Endothelial cell of umbilical vein (primary cell): ENCODE measurements around the gene FOXC1. TPM values are rescaled to one million over a fixed set of nuclear protein-coding genes. Genes with fewer than 3 reads are reported as not detected.

ENCODE experiments used
- BruUV-seq: library from RNA; stranded (reverse); fragments of 400-500 nt; replicated peaks from 2 replicates; lab custom pipeline; 2021; lab: Mats Ljungman, UMichigan
- CTCF ChIA-PET: fragments of 300-600, 350-600 bp; sonication (Branson Sonifier 250); formaldehyde crosslinking; loops from one replicate; lab custom pipeline; 2021; ENCODE audit warnings: antibody characterized with exemption, inconsistent platforms; lab: Charles Lee
- POLR2A ChIA-PET: fragments of 300-600, 350-600 bp; sonication (Branson Sonifier 250); formaldehyde crosslinking; loops from one replicate; lab custom pipeline; 2021; ENCODE audit warnings: antibody characterized with exemption, inconsistent platforms; lab: Charles Lee
- DNase-seq: peaks from one replicate; pipeline ENCODE4 v3.0.0-alpha.2; 2011; ENCODE audit warnings: low read depth, low spot score
- FAIRE-seq: peaks from 2 replicates; lab custom pipeline; 2011; peaks lifted over from hg19 to GRCh38; lab: Jason Lieb, UNC
- H2AFZ ChIP-seq: 2 replicates; pipeline ENCODE4 v1.6.0; 2012; ENCODE audit warnings: low read depth, low read length, control low read depth, inconsistent platforms
- H3K27ac ChIP-seq: 2 replicates; pipeline ENCODE4 v1.5.1; 2011; ENCODE audit warnings: low read depth, mild to moderate bottlenecking, control low read depth, low read length, moderate library complexity; ENCODE audit not compliant: insufficient read depth
- H3K27me3 ChIP-seq, 2 experiments: 2 replicates each; pipeline versions ENCODE4 v1.6.0 to v1.6.1; 2011; ENCODE audit warnings: low read length in 2 of 2, mixed read lengths in 1 of 2; ENCODE audit not compliant: control insufficient read depth in 2 of 2, insufficient read depth in 2 of 2
- H3K36me3 ChIP-seq, 2 experiments: 2 replicates in 1 of 2; 3 replicates in 1 of 2; pipeline ENCODE4 v1.5.1; 2011; ENCODE audit warnings: low read length in 2 of 2, mild to moderate bottlenecking in 1 of 2, moderate library complexity in 1 of 2; ENCODE audit not compliant: control insufficient read depth in 2 of 2, insufficient read depth in 2 of 2; ENCODE audit errors: extremely low read depth in 1 of 2
- H3K4me1 ChIP-seq: 3 replicates; pipeline ENCODE4 v1.5.1; 2011; ENCODE audit warnings: mild to moderate bottlenecking, low read length; ENCODE audit not compliant: control insufficient read depth, insufficient read depth; ENCODE audit errors: extremely low read depth
- H3K4me2 ChIP-seq: 2 replicates; pipeline ENCODE4 v1.6.1; 2011; ENCODE audit warnings: low read length, control low read depth, mixed read lengths; ENCODE audit not compliant: insufficient read depth
- H3K4me3 ChIP-seq, 3 experiments: fragments of 200-600 bp in 1 of 3; sonication (generic), shearing (Covaris generic) in 1 of 3; replicated peaks in 1 of 3; 2 replicates each; pipeline ENCODE4 v1.5.1; 2011 to 2016; ENCODE audit warnings: control low read depth in 3 of 3, low read length in 3 of 3, mild to moderate bottlenecking in 2 of 3, inconsistent platforms in 1 of 3, low read depth in 1 of 3, moderate library complexity in 1 of 3; ENCODE audit not compliant: insufficient read depth in 1 of 3
- H3K79me2 ChIP-seq: 2 replicates; pipeline ENCODE4 v1.6.0; 2012; ENCODE audit warnings: low read length, inconsistent platforms; ENCODE audit not compliant: control insufficient read depth, insufficient read depth
- H3K9ac ChIP-seq: replicated peaks from 2 replicates; pipeline ENCODE3; 2011; ENCODE audit warnings: low read length, control low read depth; ENCODE audit not compliant: insufficient read depth; ENCODE audit errors: extremely low read depth
- H3K9me1 ChIP-seq: replicated peaks from 3 replicates; pipeline ENCODE4 v1.6.0; 2011; ENCODE audit warnings: mild to moderate bottlenecking, low read length; ENCODE audit not compliant: control insufficient read depth, insufficient read depth; ENCODE audit errors: extremely low read depth
- H3K9me3 ChIP-seq: replicated peaks from 2 replicates; pipeline ENCODE4 v1.5.1; 2012; ENCODE audit warnings: low read length, inconsistent platforms; ENCODE audit not compliant: control insufficient read depth, insufficient read depth
- H4K20me1 ChIP-seq: replicated peaks from 2 replicates; pipeline ENCODE3; 2011; ENCODE audit warnings: mild to moderate bottlenecking, low read length; ENCODE audit not compliant: control insufficient read depth, insufficient read depth; ENCODE audit errors: extremely low read depth
- EZH2 ChIP-seq: IDR thresholded peaks from 2 replicates; pipeline ENCODE4 v1.6.1; 2012; ENCODE audit warnings: borderline replicate concordance, low read depth, mild to moderate bottlenecking, moderate library complexity, low read length, inconsistent platforms; ENCODE audit not compliant: severe bottlenecking
- JUN ChIP-seq: IDR thresholded peaks from 2 replicates; pipeline ENCODE4 v1.6.1; 2011; ENCODE audit warnings: borderline replicate concordance, low read depth; ENCODE audit not compliant: insufficient read length, insufficient read depth
- MAX ChIP-seq: IDR thresholded peaks from 2 replicates; pipeline ENCODE4 v1.6.1; 2011; ENCODE audit not compliant: insufficient read depth, insufficient read length
- MYC ChIP-seq: IDR thresholded peaks from one replicate; pipeline ENCODE4 v1.6.1; 2011; ENCODE audit warnings: mild to moderate bottlenecking, low read depth, low read length
- POLR2A ChIP-seq: IDR thresholded peaks from 2 replicates; pipeline ENCODE4 v1.6.1; 2012; ENCODE audit warnings: low read depth, mild to moderate bottlenecking, control low read depth, low read length
- POLR2AphosphoS5 ChIP-seq: IDR thresholded peaks from 2 replicates; pipeline ENCODE4 v1.6.1; 2012; ENCODE audit warnings: low read depth, mild to moderate bottlenecking, control low read depth, low read length, moderate library complexity; ENCODE audit not compliant: insufficient read depth
- dilution Hi-C: fragments of 300-500 bp; cut with MboI; formaldehyde crosslinking; loops from one replicate; pipeline ENCODE4 v1.15.0; 2019; ENCODE audit warnings: low sequenced_read_pairs; ENCODE audit not compliant: extremely low pct_ligation_motif_present
- intact Hi-C: fragments of 100-400 bp; cut with micrococcal nuclease; formaldehyde crosslinking; loops from one replicate; pipeline ENCODE4 v1.10.0; 2022
- polyA plus RNA-seq, 4 experiments: library from polyadenylated mRNA; depleted of rRNA in 3 of 4; stranded (reverse) in 3 of 4; unstranded in 1 of 4; fragments of >200 nt; gene quantifications; 2 replicates each; pipeline versions ENCODE4 v1.2.1 to v1.2.3, GENCODE V29; 2011 to 2012; ENCODE audit warnings: missing spikeins in 1 of 4
- total RNA-seq: library from RNA; stranded (reverse); gene quantifications from 2 replicates; pipeline ENCODE4 v1.2.3, GENCODE V29; 2021
- TF ChIP-seq, protein P1 (sequence below), 2 donors: IDR thresholded peaks; 1 replicate in 1 of 2; 2 replicates in 1 of 2; pipeline ENCODE4 v1.5.1; 2011; ENCODE audit warnings: low read length in 2 of 2, mild to moderate bottlenecking in 2 of 2, moderate library complexity in 2 of 2, control low read depth in 1 of 2, inconsistent platforms in 1 of 2, low read depth in 1 of 2; ENCODE audit not compliant: insufficient read depth in 1 of 2; ENCODE audit errors: extremely low read depth in 1 of 2

Gene FOXC1
- total and polyA plus RNA-seq, 2 donors (not counting 3 experiments of a cell fraction or from before 2014, with no cell fraction given), result 6.4 to 16.4 TPM

DNA sequence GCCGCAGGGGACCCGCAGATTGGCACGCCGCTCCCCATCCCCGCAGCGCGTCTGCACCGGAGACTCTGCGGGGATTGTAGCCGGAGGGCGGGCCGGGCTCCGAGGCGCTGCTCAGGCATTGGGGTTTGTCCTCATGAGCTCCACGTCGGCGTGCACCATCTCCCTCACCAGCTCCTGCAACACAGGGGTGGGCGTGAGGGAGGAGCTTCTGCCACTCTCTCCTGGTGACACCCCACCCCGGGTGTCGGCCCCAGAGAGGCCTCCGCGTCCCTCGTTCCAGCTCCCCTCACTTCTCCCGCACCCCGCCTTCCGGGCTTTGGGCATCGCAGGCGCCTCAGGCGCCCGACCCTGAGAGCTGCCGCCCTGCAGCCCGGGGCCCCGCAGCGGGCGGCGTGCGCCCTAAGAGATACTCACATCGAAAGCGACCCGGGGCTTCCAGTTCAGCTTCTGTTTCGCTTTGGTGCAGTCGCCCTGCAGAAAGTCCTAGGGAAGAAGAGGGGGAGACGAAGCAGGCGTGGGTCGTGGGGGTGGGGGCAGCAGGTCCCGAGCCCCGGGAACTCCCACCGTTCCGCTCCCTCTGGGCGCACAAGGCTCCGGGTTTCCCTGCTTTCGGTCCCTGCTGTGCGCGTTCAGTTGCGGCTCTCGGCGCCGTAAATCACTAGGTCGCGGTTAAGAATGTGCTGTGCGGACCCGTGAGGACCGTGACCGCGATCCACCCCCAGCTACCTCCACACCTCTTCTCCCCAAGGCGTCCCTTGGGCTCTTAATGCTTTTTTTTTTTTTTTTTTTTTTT lies 14.5 kb downstream of the FOXC1 start:
- intact Hi-C loops, result loop anchor here (2.0 kb wide), 3 partner anchors 15 to 293 kb away; partner anchors contain the start of gene FOXC1
- peaks cover 23% of the 10 kb centered on the region for H3K4me1 ChIP-seq

More for the DNA sequence above, 14.5 kb downstream of the FOXC1 start:
- no peaks in the 10 kb centered on the region for H3K9me1 ChIP-seq
- peak overlapping the region; percentile 90 for H3K4me2 ChIP-seq
- H4K20me1 ChIP-seq, result no peaks in the 10 kb centered on the region
- ChIA-PET CTCF (interaction anchor here (0.6 to 4.0 kb wide), 12 partner anchors 10 to 1010 kb away, joined by 3 to 23 read pairs (median 6); no protein-coding TSS in a partner anchor), POLR2A (interaction anchor here (1.0 to 1.1 kb wide), 2 partner anchors 10 to 14 kb away, joined by 4 read pairs; no protein-coding TSS in a partner anchor)
- no TSS peak for BruUV-seq
- no peaks in the 10 kb centered on the region for H3K9me3 ChIP-seq
- H3K36me3 ChIP-seq, result no peaks in the 10 kb centered on the region
- peak overlapping the region; percentile 66 for H3K9ac ChIP-seq
- TF ChIP-seq MYC (no peak), POLR2AphosphoS5 (no peak), POLR2A (no peak), EZH2 (peak; percentile 21), MAX (no peak), JUN (no peak)
- TF ChIP-seq, protein P1, sequence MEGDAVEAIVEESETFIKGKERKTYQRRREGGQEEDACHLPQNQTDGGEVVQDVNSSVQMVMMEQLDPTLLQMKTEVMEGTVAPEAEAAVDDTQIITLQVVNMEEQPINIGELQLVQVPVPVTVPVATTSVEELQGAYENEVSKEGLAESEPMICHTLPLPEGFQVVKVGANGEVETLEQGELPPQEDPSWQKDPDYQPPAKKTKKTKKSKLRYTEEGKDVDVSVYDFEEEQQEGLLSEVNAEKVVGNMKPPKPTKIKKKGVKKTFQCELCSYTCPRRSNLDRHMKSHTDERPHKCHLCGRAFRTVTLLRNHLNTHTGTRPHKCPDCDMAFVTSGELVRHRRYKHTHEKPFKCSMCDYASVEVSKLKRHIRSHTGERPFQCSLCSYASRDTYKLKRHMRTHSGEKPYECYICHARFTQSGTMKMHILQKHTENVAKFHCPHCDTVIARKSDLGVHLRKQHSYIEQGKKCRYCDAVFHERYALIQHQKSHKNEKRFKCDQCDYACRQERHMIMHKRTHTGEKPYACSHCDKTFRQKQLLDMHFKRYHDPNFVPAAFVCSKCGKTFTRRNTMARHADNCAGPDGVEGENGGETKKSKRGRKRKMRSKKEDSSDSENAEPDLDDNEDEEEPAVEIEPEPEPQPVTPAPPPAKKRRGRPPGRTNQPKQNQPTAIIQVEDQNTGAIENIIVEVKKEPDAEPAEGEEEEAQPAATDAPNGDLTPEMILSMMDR (IDR thresholded peaks at IDR 0.05; ENCODE audit: extremely low read depth in 1 of 2, insufficient read depth in 1 of 2, low read depth in 1 of 2, low read length in 2 of 2), result no peak
- peak overlapping the region; percentile 65 for H2AFZ ChIP-seq
- H3K79me2 ChIP-seq, result no peaks in the 10 kb centered on the region
- H3K27ac ChIP-seq, result no peak overlapping the region
- H3K27me3 ChIP-seq, result peaks cover 5 to 15% of the 10 kb centered on the region in 2 experiments
- DNase-seq (peak; percentile 68), FAIRE-seq (peak; percentile 50)
- dilution Hi-C loops, result loop anchor here (25.0 kb wide), 1 partner anchor 488 kb away; no protein-coding TSS in a partner anchor
- H3K4me3 ChIP-seq, result peak overlapping the region; percentile 59 to 86 (median 69)
